ENCODE measurements around the gene ISL2. TPM values are rescaled to one million over a fixed set of nuclear protein-coding genes. Genes with fewer than 3 reads are reported as not detected.
"Not testable (repeated sequence)": the region's sequence is repeated elsewhere in the genome, so short reads cannot be mapped to it uniquely, and the experiment has no call there.

Gene ISL2
- total RNA-seq, result 2.0 TPM

DNA sequence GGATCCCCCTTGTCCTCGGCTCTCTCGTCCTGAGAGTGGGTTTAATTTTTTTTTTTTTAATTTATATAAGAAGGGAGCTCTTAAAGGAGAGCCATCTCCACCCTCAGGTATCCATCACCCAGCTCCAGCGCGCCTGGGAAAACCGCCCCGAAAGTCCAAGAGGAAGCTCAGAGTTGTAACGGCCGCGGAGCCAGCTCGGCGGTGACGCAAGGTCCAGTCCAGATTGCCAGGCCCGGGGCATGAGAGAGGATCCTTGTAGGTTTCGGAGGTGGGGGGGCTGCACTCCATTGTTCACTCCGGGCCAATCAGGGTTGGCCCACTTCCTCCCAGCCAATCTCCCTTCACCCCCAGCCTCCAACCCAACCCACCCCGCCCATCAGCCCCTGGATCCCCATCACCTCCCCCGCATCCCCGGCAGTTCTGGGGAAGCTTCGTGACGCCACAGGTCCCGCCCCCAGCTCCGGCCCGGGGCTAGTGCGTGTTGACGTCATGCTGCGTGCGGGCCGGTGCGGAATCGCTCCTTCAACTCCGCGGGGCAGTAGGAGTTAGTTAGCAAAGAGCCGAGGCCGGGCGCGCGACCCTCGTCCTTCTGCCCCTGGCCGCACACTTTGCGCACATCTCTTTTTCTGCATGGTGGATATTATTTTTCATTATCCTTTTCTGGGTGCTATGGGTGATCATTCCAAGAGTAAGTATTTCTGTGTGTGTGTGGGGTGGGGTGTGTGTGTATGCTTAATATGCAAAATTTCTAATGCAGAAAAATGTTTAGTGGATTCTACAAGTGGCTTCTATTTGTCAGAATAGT is at the start of gene ISL2:
ISL2 (plus strand) TSS at position 520 of the 805 bp plus-strand sequence; CDS start at position 631, 111 bp downstream.
- peak in 1 of 2 donors; percentile 92 for DNase-seq (ENCODE audit: extremely low spot score in 2 of 2)
- TF ChIP-seq POLR2AphosphoS5 (IDR thresholded peaks at IDR 0.05; ENCODE audit: insufficient read depth in 1 of 2, low read depth in 1 of 2) (peak in 1 of 2 donors; percentile 51), POLR2A (IDR thresholded peaks at IDR 0.05) (peak in 1 of 2 donors; percentile 47)
- TF ChIP-seq, protein P1, sequence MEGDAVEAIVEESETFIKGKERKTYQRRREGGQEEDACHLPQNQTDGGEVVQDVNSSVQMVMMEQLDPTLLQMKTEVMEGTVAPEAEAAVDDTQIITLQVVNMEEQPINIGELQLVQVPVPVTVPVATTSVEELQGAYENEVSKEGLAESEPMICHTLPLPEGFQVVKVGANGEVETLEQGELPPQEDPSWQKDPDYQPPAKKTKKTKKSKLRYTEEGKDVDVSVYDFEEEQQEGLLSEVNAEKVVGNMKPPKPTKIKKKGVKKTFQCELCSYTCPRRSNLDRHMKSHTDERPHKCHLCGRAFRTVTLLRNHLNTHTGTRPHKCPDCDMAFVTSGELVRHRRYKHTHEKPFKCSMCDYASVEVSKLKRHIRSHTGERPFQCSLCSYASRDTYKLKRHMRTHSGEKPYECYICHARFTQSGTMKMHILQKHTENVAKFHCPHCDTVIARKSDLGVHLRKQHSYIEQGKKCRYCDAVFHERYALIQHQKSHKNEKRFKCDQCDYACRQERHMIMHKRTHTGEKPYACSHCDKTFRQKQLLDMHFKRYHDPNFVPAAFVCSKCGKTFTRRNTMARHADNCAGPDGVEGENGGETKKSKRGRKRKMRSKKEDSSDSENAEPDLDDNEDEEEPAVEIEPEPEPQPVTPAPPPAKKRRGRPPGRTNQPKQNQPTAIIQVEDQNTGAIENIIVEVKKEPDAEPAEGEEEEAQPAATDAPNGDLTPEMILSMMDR (IDR thresholded peaks at IDR 0.05), result no peak
- H3K36me3 ChIP-seq, result no peaks in the 10 kb centered on the region
- no peaks in the 10 kb centered on the region for H3K9me3 ChIP-seq
- intact Hi-C loops (cut with DNase I), result loop anchor here (10.0 kb wide), 1 partner anchor 142 kb away; no protein-coding TSS in a partner anchor
- H3K27ac ChIP-seq, result peak within 1 kb of the TSS; percentile 63
- peaks cover 48% of the 10 kb centered on the region for H3K4me1 ChIP-seq
- H3K4me3 ChIP-seq, result peak within 1 kb of the TSS; percentile 32 to 42
- H3K27me3 ChIP-seq, result peaks cover 9% of the 10 kb centered on the region

DNA sequence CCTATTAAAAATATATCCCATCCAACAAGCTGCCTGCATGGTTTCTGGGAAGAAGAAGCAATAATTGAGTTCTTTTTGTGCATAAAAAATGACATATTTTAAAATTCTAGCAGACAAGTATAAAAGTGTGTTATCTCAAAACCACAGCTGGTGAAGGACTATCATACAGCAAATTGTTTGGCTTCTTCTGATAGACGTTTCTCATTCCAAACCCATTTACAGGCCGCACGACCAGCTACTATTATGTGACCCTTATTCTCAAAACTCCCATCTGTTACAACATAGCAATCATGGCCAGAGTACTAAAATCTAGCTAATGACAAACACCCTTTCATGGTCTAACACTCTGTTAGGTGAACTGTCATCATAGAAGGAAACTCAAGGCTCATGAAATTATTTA is 47.0 kb upstream of the ISL2 start:
- H3K4me1 ChIP-seq, result peaks cover 15% of the 10 kb centered on the region
- intact Hi-C loops (cut with DNase I), result no loop called here
- H3K36me3 ChIP-seq, result peaks cover 0 to 24% of the 10 kb centered on the region in 2 donors
- no peaks in the 10 kb centered on the region for H3K9me3 ChIP-seq
- H3K27me3 ChIP-seq, result no peaks in the 10 kb centered on the region
- no peak for DNase-seq (ENCODE audit: extremely low spot score in 2 of 2)
- TF ChIP-seq POLR2AphosphoS5 (IDR thresholded peaks at IDR 0.05; ENCODE audit: insufficient read depth in 1 of 2, low read depth in 1 of 2), result no peak
- H3K27ac ChIP-seq, result no peak overlapping the region
- no peak overlapping the region for H3K4me3 ChIP-seq

GRCh38 chr15:76293361-76293760 is 43.2 kb upstream of the ISL2 start:
- DNase-seq (ENCODE audit: extremely low spot score in 2 of 2), result no peak
- Histone ChIP-seq H3K4me1 (peaks cover 17% of the 10 kb centered on the region), H3K27me3 (no peaks in the 10 kb centered on the region), H3K4me3 (no peak overlapping the region), H3K9me3 (no peaks in the 10 kb centered on the region), H3K36me3 (no peaks in the 10 kb centered on the region), H3K27ac (no peak overlapping the region)
- intact Hi-C loops (cut with DNase I), result no loop called here
- TF ChIP-seq POLR2A (IDR thresholded peaks at IDR 0.05) (no peak), POLR2AphosphoS5 (IDR thresholded peaks at IDR 0.05; ENCODE audit: insufficient read depth in 1 of 2, low read depth in 1 of 2) (no peak)
- TF ChIP-seq, protein P1 (IDR thresholded peaks at IDR 0.05), result no peak

- H3K27ac ChIP-seq; H3K9me3 ChIP-seq; intact Hi-C loops (cut with DNase I); H3K4me3 ChIP-seq; H3K27me3 ChIP-seq; H3K36me3 ChIP-seq; DNase-seq (ENCODE audit: extremely low spot score in 2 of 2): not testable (repeated sequence)
- peaks cover 17% of the 10 kb centered on the region for H3K4me1 ChIP-seq
Observed at GRCh38 chr15:76294463-76294862, 42.1 kb upstream of the ISL2 start.

DNA sequence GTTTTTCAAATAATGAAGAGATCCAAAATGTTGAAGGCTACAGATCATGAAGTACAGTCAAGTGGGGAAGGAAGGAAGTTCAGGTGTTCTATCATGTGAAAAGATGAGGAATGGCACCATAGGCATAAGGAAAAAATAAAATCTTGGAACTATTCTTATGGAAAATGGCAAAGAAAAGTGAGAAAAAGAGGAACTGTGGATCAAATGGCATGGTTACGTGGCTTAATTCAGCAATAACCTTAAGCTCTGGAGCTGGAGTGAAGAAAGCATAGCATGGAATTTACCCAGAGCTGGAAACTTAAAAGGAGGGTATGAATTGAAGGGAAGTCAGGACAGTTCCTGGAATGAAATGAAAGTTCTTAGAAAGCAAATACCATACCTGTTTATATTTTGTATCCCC is 39.7 kb upstream of the ISL2 start:
- H3K36me3 ChIP-seq, result no peaks in the 10 kb centered on the region
- no peaks in the 10 kb centered on the region for H3K27me3 ChIP-seq
- H3K9me3 ChIP-seq, result no peaks in the 10 kb centered on the region
- no peak overlapping the region for H3K4me3 ChIP-seq
- H3K27ac ChIP-seq, result no peak overlapping the region
- intact Hi-C loops (cut with DNase I), result no loop called here
- TF ChIP-seq POLR2A (IDR thresholded peaks at IDR 0.05) (no peak), POLR2AphosphoS5 (IDR thresholded peaks at IDR 0.05; ENCODE audit: insufficient read depth in 1 of 2, low read depth in 1 of 2) (no peak)
- TF ChIP-seq, protein P1 (IDR thresholded peaks at IDR 0.05), result no peak
- no peak for DNase-seq (ENCODE audit: extremely low spot score in 2 of 2)
- H3K4me1 ChIP-seq, result peaks cover 17% of the 10 kb centered on the region

DNA sequence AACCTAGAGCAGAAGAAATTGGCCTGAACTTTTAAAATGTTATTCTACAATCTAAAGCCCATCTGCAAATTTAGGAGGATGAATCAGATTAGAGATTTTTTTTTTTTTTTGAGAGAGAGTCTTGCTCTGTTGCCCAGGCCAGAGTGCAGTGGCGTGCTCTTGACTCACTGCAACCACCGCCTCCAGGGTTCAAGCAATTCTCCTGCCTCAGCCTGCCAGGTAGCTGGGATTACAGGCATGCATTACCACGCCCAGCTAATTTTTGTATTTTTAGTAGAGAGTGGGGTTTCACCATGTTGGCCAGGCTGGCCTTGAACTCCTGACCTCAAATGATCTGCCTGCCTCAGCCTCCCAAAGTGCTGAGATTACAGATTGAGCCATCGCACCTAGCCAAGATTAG is 38.6 kb upstream of the ISL2 start:
- H3K27ac ChIP-seq; intact Hi-C loops (cut with DNase I); H3K9me3 ChIP-seq; H3K27me3 ChIP-seq; H3K36me3 ChIP-seq; H3K4me3 ChIP-seq; DNase-seq (ENCODE audit: extremely low spot score in 2 of 2): not testable (repeated sequence)
- H3K4me1 ChIP-seq, result peaks cover 17% of the 10 kb centered on the region
